Measurements from ENCODE around the gene PTAFR. TPM values are rescaled to one million over a fixed set of nuclear protein-coding genes. Genes with fewer than 3 reads are reported as not detected.

Gene PTAFR
- total RNA-seq, 4 donors from 2014 or later = under 0.01 to 7.1 (median 1.9) TPM

GRCh38 chr1:28190337-28190979 is 14.0 kb upstream of the PTAFR start:
- Histone ChIP-seq H3K36me3 (no peaks in the 10 kb centered on the region), H3K27me3 (no peaks in the 10 kb centered on the region), H3K4me3 (no peak overlapping the region), H3K27ac (no peak overlapping the region), H3K4me1 (no peaks in the 10 kb centered on the region), H3K9me3 (no peaks in the 10 kb centered on the region)
- intact Hi-C loops (cut with DNase I; ENCODE audit: low total_unique reads) = no loop called here
- no peak for TF ChIP-seq POLR2A (IDR thresholded peaks at IDR 0.05)
- TF ChIP-seq, protein P1, sequence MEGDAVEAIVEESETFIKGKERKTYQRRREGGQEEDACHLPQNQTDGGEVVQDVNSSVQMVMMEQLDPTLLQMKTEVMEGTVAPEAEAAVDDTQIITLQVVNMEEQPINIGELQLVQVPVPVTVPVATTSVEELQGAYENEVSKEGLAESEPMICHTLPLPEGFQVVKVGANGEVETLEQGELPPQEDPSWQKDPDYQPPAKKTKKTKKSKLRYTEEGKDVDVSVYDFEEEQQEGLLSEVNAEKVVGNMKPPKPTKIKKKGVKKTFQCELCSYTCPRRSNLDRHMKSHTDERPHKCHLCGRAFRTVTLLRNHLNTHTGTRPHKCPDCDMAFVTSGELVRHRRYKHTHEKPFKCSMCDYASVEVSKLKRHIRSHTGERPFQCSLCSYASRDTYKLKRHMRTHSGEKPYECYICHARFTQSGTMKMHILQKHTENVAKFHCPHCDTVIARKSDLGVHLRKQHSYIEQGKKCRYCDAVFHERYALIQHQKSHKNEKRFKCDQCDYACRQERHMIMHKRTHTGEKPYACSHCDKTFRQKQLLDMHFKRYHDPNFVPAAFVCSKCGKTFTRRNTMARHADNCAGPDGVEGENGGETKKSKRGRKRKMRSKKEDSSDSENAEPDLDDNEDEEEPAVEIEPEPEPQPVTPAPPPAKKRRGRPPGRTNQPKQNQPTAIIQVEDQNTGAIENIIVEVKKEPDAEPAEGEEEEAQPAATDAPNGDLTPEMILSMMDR (IDR thresholded peaks at IDR 0.05) = no peak
- no peak for DNase-seq

DNA sequence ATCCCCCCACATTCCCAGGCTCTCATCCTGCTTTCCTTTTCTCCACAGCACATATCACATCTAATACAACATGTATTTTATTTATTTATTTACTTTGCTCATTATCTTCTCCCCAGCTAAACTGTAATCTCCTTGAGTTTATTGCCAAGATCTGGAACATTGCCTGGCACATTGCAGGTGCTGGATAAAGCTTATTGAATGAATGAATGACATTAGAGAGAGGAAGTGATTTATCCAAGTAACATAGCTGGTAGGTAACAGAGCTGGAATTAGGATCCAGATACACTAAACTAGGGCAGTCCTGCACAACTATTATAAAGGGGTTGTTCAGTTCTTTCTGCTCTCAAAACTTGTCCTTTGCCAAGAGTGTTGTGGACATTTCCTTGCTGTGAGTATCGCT is 8.6 kb upstream of the PTAFR start:
- no peak for DNase-seq
- H3K4me3 ChIP-seq = no peak overlapping the region
- TF ChIP-seq, protein P1 (IDR thresholded peaks at IDR 0.05) = no peak
- no peak for TF ChIP-seq POLR2A (IDR thresholded peaks at IDR 0.05)
- intact Hi-C loops (cut with DNase I; ENCODE audit: low total_unique reads) = no loop called here
- no peaks in the 10 kb centered on the region for H3K9me3 ChIP-seq
- H3K27ac ChIP-seq = no peak overlapping the region
- H3K4me1 ChIP-seq = no peaks in the 10 kb centered on the region
- H3K27me3 ChIP-seq = no peaks in the 10 kb centered on the region
- H3K36me3 ChIP-seq = no peaks in the 10 kb centered on the region

DNA sequence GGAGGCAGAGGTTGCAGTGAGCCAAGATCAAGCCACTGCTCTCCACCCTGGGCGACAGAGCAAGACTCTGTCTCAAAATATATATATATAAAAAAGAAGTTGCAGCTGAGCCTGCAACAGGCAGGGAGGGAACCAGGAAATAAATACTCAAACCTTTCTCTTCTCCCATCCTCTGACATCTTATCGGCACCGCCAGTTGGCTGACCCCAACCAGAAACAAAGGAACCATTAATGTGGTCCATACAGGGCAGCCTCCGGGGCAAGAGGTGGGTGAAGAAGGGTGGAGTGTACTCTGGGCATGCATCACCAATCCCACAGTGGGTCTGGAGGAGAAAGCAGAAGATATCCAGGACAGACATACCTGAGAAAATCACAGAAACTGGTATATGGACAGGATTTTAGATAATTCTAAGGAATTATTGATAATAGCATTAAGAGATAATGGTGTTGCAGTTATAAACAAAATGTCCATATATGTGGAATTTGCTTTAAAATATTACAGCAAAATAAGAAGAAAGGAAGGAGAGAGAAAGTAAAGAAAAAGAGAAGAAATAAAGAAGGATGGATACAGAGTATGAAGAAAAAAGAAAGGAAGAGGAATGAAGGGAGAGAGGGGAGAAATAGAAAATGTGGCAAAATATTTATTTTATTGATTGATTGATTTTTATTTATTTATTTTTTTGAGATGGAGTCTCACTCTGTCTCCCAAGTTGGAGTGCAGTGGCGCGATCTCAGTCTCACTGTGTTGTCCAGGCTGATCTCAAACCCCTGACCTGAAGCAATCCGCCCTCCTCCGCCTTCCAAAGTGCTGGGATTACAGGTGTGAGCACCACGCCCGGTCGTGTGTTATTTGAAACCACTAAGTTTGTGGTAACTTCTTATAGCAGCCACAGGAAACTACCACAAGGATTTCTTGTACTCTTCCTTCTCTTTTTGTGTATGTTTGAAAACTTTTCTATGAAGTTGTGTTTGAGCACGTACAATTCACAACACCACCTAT is 4.1 kb upstream of the PTAFR start:
- Histone ChIP-seq H3K27ac (no peak overlapping the region), H3K27me3 (no peaks in the 10 kb centered on the region), H3K4me1 (no peaks in the 10 kb centered on the region), H3K36me3 (no peaks in the 10 kb centered on the region), H3K9me3 (no peaks in the 10 kb centered on the region), H3K4me3 (no peak overlapping the region)
- DNase-seq = no peak
- TF ChIP-seq POLR2A (IDR thresholded peaks at IDR 0.05) = no peak
- TF ChIP-seq, protein P1 (IDR thresholded peaks at IDR 0.05) = no peak
- intact Hi-C loops (cut with DNase I; ENCODE audit: low total_unique reads) = no loop called here

GRCh38 chr1:28178690-28179485 is 2.4 kb upstream of the PTAFR start:
- Histone ChIP-seq H3K36me3 (no peaks in the 10 kb centered on the region), H3K9me3 (no peaks in the 10 kb centered on the region), H3K27ac (no peak overlapping the region), H3K4me1 (no peaks in the 10 kb centered on the region), H3K27me3 (no peaks in the 10 kb centered on the region), H3K4me3 (no peak overlapping the region)
- TF ChIP-seq, protein P1 (IDR thresholded peaks at IDR 0.05) = no peak
- no peak for TF ChIP-seq POLR2A (IDR thresholded peaks at IDR 0.05)
- DNase-seq = no peak
- intact Hi-C loops (cut with DNase I; ENCODE audit: low total_unique reads) = no loop called here

All from uterus (tissue), 4 donors.